H1 (cell line): ENCODE measurements around the gene RNGTT. TPM values are rescaled to one million over a fixed set of nuclear protein-coding genes. Genes with fewer than 3 reads are reported as not detected.

ENCODE experiments used
- BCL11A ChIP-seq, 2 experiments: IDR thresholded peaks; one replicate each; pipeline ENCODE4 v1.6.1; 2011; ENCODE audit warnings: low read depth in 2 of 2, low read length in 2 of 2, mild to moderate bottlenecking in 2 of 2
- CTCF ChIP-seq, 3 experiments: IDR thresholded peaks; 1 replicate in 2 of 3; 2 replicates in 1 of 3; pipeline versions ENCODE4 v1.5.1 to v1.6.1; 2011; ENCODE audit warnings: low read length in 3 of 3, mild to moderate bottlenecking in 3 of 3, inconsistent platforms in 2 of 3, low read depth in 1 of 3, moderate library complexity in 1 of 3; ENCODE audit not compliant: insufficient read depth in 1 of 3; ENCODE audit errors: control extremely low read depth in 1 of 3
- MAFK ChIP-seq: IDR thresholded peaks from 2 replicates; pipeline ENCODE4 v1.6.1; 2012; ENCODE audit warnings: low read depth, mild to moderate bottlenecking, improper control_type of control experiment, low read length
- RBBP5 ChIP-seq: IDR thresholded peaks from 2 replicates; pipeline ENCODE4 v1.7.1; 2012; ENCODE audit warnings: low read depth, mild to moderate bottlenecking, inconsistent platforms, low read length, moderate library complexity, borderline replicate concordance
- RFX5 ChIP-seq: IDR thresholded peaks from 2 replicates; pipeline ENCODE4 v1.6.1; 2011; ENCODE audit warnings: low read depth, low read length, improper control_type of control experiment, borderline replicate concordance
- RNF2 ChIP-seq: fragments of 200-900, 300-1000 bp; sonication (generic); IDR thresholded peaks from 2 replicates; pipeline ENCODE4 v1.7.1; 2016; ENCODE audit warnings: borderline replicate concordance, low read depth, mild to moderate bottlenecking, antibody characterized with exemption, low read length; ENCODE audit not compliant: poor library complexity, severe bottlenecking; ENCODE audit errors: missing control alignments
- USF2 ChIP-seq: IDR thresholded peaks from 2 replicates; pipeline ENCODE4 v1.6.1; 2011; ENCODE audit warnings: low read length, improper control_type of control experiment
- polyA plus RNA-seq, 7 experiments: library from polyadenylated mRNA; depleted of rRNA in 3 of 7; stranded (reverse) in 5 of 7; unstranded in 2 of 7; fragments of >200 nt in 5 of 7; fragments of 200-250 nt in 2 of 7; gene quantifications; 1 replicate in 5 of 7; 2 replicates in 1 of 7; 4 replicates in 1 of 7; pipeline versions ENCODE4 v1.2.1 to v1.2.3, GENCODE V29; 2011 to 2013; ENCODE audit warnings: missing spikeins in 2 of 7, mixed read lengths in 2 of 7
- total RNA-seq: library from RNA; stranded (reverse); fragmentation: NEBNext Ultra II Directional; extraction: Animal tissue kit (Norgen Biotek cat#: 25700); gene quantifications from 2 replicates; pipeline ENCODE4 v1.2.1, GENCODE V29; 2021

Gene RNGTT
- total and polyA plus RNA-seq, 2 of the 8 experiments (the other 6 are each of a cell fraction or from before 2014, with no cell fraction given): 3.6 to 21.2 TPM

GRCh38 chr6:88596801-88597200 lies 366.6 kb downstream of the RNGTT start (continued):
- TF ChIP-seq CTCF (IDR thresholded peaks at IDR 0.05; ENCODE audit: control extremely low read depth in 1 of 3, insufficient read depth in 1 of 3, low read depth in 1 of 3, low read length in 3 of 3) (no peak), RBBP5 (no peak), RNF2 (no peak), USF2 (no peak), RFX5 (no peak), MAFK (no peak), BCL11A (IDR thresholded peaks at IDR 0.05; ENCODE audit: low read depth in 2 of 2, low read length in 2 of 2) (no peak)
- TF ChIP-seq, all 59 proteins: peak for 0
